ENCODE data around the gene ERCC4. TPM values are rescaled to one million over a fixed set of nuclear protein-coding genes. Genes with fewer than 3 reads are reported as not detected.

ERCC4 gene
- total and polyA plus RNA-seq, 2 of the 8 experiments (the other 6 are each of a cell fraction or from before 2014, with no cell fraction given): 1.6 to 13.2 TPM

- TF ChIP-seq, protein P1, sequence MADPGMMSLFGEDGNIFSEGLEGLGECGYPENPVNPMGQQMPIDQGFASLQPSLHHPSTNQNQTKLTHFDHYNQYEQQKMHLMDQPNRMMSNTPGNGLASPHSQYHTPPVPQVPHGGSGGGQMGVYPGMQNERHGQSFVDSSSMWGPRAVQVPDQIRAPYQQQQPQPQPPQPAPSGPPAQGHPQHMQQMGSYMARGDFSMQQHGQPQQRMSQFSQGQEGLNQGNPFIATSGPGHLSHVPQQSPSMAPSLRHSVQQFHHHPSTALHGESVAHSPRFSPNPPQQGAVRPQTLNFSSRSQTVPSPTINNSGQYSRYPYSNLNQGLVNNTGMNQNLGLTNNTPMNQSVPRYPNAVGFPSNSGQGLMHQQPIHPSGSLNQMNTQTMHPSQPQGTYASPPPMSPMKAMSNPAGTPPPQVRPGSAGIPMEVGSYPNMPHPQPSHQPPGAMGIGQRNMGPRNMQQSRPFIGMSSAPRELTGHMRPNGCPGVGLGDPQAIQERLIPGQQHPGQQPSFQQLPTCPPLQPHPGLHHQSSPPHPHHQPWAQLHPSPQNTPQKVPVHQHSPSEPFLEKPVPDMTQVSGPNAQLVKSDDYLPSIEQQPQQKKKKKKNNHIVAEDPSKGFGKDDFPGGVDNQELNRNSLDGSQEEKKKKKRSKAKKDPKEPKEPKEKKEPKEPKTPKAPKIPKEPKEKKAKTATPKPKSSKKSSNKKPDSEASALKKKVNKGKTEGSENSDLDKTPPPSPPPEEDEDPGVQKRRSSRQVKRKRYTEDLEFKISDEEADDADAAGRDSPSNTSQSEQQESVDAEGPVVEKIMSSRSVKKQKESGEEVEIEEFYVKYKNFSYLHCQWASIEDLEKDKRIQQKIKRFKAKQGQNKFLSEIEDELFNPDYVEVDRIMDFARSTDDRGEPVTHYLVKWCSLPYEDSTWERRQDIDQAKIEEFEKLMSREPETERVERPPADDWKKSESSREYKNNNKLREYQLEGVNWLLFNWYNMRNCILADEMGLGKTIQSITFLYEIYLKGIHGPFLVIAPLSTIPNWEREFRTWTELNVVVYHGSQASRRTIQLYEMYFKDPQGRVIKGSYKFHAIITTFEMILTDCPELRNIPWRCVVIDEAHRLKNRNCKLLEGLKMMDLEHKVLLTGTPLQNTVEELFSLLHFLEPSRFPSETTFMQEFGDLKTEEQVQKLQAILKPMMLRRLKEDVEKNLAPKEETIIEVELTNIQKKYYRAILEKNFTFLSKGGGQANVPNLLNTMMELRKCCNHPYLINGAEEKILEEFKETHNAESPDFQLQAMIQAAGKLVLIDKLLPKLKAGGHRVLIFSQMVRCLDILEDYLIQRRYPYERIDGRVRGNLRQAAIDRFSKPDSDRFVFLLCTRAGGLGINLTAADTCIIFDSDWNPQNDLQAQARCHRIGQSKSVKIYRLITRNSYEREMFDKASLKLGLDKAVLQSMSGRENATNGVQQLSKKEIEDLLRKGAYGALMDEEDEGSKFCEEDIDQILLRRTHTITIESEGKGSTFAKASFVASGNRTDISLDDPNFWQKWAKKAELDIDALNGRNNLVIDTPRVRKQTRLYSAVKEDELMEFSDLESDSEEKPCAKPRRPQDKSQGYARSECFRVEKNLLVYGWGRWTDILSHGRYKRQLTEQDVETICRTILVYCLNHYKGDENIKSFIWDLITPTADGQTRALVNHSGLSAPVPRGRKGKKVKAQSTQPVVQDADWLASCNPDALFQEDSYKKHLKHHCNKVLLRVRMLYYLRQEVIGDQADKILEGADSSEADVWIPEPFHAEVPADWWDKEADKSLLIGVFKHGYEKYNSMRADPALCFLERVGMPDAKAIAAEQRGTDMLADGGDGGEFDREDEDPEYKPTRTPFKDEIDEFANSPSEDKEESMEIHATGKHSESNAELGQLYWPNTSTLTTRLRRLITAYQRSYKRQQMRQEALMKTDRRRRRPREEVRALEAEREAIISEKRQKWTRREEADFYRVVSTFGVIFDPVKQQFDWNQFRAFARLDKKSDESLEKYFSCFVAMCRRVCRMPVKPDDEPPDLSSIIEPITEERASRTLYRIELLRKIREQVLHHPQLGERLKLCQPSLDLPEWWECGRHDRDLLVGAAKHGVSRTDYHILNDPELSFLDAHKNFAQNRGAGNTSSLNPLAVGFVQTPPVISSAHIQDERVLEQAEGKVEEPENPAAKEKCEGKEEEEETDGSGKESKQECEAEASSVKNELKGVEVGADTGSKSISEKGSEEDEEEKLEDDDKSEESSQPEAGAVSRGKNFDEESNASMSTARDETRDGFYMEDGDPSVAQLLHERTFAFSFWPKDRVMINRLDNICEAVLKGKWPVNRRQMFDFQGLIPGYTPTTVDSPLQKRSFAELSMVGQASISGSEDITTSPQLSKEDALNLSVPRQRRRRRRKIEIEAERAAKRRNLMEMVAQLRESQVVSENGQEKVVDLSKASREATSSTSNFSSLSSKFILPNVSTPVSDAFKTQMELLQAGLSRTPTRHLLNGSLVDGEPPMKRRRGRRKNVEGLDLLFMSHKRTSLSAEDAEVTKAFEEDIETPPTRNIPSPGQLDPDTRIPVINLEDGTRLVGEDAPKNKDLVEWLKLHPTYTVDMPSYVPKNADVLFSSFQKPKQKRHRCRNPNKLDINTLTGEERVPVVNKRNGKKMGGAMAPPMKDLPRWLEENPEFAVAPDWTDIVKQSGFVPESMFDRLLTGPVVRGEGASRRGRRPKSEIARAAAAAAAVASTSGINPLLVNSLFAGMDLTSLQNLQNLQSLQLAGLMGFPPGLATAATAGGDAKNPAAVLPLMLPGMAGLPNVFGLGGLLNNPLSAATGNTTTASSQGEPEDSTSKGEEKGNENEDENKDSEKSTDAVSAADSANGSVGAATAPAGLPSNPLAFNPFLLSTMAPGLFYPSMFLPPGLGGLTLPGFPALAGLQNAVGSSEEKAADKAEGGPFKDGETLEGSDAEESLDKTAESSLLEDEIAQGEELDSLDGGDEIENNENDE (IDR thresholded peaks at IDR 0.05; ENCODE audit: insufficient replicate concordance, low read length): no peak
- no peak for TF ChIP-seq CHD2 (IDR thresholded peaks at IDR 0.05; ENCODE audit: low read length)
- TF ChIP-seq, protein P2, sequence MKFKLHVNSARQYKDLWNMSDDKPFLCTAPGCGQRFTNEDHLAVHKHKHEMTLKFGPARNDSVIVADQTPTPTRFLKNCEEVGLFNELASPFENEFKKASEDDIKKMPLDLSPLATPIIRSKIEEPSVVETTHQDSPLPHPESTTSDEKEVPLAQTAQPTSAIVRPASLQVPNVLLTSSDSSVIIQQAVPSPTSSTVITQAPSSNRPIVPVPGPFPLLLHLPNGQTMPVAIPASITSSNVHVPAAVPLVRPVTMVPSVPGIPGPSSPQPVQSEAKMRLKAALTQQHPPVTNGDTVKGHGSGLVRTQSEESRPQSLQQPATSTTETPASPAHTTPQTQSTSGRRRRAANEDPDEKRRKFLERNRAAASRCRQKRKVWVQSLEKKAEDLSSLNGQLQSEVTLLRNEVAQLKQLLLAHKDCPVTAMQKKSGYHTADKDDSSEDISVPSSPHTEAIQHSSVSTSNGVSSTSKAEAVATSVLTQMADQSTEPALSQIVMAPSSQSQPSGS (IDR thresholded peaks at IDR 0.05; ENCODE audit: low read length): no peak
Observed at GRCh38 chr16:13992322-13992721, 72.4 kb downstream of the ERCC4 start (continued).
